Adipocyte (in vitro differentiated cells): Measurements from ENCODE around the gene HOMER1.
A peak's percentile ranks its signal among the peaks of the same experiment; 100 is the strongest.

ENCODE experiments used
- DNase-seq: peaks from one replicate; pipeline ENCODE4 v3.0.0-alpha.2; 2015; ENCODE audit warnings: low read depth
- H3K27me3 ChIP-seq: replicated peaks from 2 replicates; pipeline ENCODE4 v1.7.0; 2013; ENCODE audit warnings: mild to moderate bottlenecking, low read length, moderate library complexity; ENCODE audit not compliant: control insufficient read depth, insufficient read depth
- H3K36me3 ChIP-seq: 2 replicates; pipeline ENCODE4 v1.7.0; 2013; ENCODE audit warnings: low read length, mild to moderate bottlenecking, moderate library complexity; ENCODE audit not compliant: control insufficient read depth, insufficient read depth, severe bottlenecking
- H3K4me1 ChIP-seq: 2 replicates; pipeline ENCODE4 v1.7.0; 2013; ENCODE audit warnings: mild to moderate bottlenecking, low read length, moderate library complexity; ENCODE audit not compliant: control insufficient read depth, insufficient read depth
- H3K4me3 ChIP-seq: 2 replicates; pipeline ENCODE4 v1.7.0; 2013; ENCODE audit warnings: mild to moderate bottlenecking, low read length, moderate library complexity
- H3K9ac ChIP-seq: 2 replicates; pipeline ENCODE4 v1.7.0; 2013; ENCODE audit warnings: mild to moderate bottlenecking, low read length, moderate library complexity
- H3K9me3 ChIP-seq: 2 replicates; pipeline ENCODE4 v1.7.0; 2013; ENCODE audit warnings: mild to moderate bottlenecking, low read length, moderate library complexity; ENCODE audit not compliant: control insufficient read depth

HOMER1 gene

DNA sequence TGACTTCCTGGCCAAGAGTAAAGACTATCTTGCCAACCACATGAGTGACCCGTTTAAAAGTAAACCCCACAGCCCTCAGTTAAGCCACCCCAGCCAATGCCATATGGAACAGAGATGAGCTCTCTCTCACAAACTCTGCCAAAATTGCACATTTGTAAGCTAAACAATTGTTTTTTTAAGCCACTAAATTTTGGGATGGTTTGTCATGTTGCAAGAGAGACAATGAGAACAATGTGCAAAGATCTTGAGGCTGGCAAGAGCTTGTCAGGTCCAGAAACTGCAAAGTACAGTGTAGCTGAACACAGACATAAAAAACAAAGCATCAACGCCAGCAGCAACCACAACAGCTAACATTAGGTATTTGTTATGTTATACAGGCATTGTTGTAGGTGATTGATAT is 27.8 kb downstream of the HOMER1 start:
- Histone ChIP-seq H3K36me3 (no peaks in the 10 kb centered on the region), H3K9ac (no peak overlapping the region), H3K27me3 (no peaks in the 10 kb centered on the region), H3K4me3 (no peak overlapping the region), H3K4me1 (no peaks in the 10 kb centered on the region), H3K9me3 (peaks cover 3% of the 10 kb centered on the region)
- DNase-seq = no peak

DNA sequence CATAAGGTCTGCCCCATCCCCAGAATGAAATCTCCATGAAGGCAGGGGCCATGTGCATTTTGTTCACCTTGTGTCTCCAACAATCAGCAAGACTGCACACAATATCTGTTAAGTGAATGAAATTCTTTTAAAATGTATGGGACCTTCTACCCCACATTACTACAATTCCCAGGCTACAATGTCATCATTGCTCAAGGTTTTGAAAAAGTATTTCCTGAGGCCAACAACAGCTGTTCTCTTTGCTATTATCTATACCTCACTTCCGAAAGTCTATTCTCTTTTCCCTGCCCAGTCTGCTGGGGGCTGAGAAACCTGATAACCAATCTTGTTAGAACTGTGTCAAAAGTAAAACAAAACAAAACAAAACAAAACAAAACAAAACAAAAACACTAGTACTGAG is 29.2 kb downstream of the HOMER1 start:
- Histone ChIP-seq H3K9me3 (peaks cover 3% of the 10 kb centered on the region), H3K4me3 (no peak overlapping the region), H3K36me3 (no peaks in the 10 kb centered on the region), H3K9ac (no peak overlapping the region), H3K27me3 (no peaks in the 10 kb centered on the region), H3K4me1 (no peaks in the 10 kb centered on the region)
- DNase-seq = no peak

- no peak overlapping the region for H3K9ac ChIP-seq
- DNase-seq = no peak
- no peaks in the 10 kb centered on the region for H3K27me3 ChIP-seq
- H3K36me3 ChIP-seq = no peaks in the 10 kb centered on the region
- no peak overlapping the region for H3K4me3 ChIP-seq
- no peaks in the 10 kb centered on the region for H3K4me1 ChIP-seq
- H3K9me3 ChIP-seq = peaks cover 3% of the 10 kb centered on the region
These were observed 32.4 kb downstream of the HOMER1 start for GRCh38 chr5:79481574-79481973.

DNA sequence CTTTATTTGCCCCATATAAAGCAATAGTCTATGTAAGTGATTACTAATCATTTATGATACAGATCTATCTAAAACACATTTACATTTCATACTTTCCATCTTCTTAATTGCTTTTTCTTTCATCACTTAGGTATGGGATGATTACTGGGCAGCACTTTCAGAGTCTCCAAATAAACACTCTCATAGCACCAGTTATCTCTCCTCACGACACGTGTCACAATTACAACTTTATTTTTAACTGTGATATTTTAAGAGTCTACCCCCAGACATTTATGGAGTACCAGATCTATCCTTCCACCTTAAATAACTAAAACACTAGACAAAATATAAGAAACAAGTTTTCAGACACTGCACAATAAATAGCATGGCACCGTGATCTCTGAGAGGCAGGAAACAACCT is 32.9 kb downstream of the HOMER1 start:
- peaks cover 3% of the 10 kb centered on the region for H3K9me3 ChIP-seq
- H3K9ac ChIP-seq = no peak overlapping the region
- no peaks in the 10 kb centered on the region for H3K27me3 ChIP-seq
- H3K4me3 ChIP-seq = no peak overlapping the region
- DNase-seq = no peak
- H3K4me1 ChIP-seq = no peaks in the 10 kb centered on the region
- no peaks in the 10 kb centered on the region for H3K36me3 ChIP-seq

DNA sequence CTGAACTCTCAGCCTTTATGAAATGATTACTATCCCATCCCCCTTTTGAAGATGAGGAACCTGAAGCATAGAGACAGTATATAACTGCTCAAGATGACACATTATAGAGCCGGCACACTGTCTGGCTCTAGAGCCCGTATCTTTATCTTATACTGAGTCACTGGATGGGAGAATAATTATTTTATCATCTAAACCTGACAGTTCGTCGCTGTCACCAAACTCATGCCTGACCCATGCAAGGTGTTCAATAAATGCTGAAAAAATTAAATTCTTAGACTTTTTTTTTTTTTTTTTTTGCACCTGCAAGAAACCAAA is 38.8 kb downstream of the HOMER1 start:
- no peak for DNase-seq
- peaks cover 11% of the 10 kb centered on the region for H3K4me1 ChIP-seq
- no peak overlapping the region for H3K4me3 ChIP-seq

DNA sequence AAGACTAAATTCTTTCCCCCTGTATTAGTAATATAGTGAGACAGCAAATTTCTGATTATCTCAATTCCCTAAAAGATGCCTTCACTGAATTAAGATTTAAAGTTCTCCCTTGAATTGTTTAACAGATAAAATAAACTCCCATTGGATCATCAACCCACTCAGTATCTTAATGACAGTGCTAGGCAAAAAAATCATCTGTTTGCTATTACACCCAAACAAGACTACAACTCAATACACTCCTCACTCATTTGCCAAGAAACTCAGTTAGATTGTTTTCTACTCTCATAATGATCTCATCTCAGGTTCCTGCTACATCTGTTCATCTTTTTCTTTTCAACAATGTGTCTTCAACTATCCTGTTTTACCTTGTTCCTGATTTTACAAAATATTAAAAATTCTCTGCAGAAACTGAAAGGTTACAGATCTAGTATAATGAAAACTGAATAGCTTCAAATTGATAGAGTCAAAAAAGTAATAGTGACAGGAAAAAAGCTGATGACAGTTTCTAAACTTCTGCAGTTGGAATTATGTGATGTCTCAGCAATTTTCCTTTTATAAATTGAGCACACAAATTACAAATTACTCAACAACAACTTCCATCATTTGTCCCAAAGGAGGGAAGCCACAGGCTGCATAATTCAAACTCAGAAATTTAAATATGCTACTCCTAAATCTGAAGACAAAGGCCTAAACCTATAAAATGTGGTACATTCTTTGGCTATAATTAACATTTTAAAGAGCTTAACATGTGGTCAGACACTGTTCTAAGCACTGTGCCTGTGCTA is 39.4 kb downstream of the HOMER1 start:
- Histone ChIP-seq H3K9ac (no peak overlapping the region), H3K36me3 (no peaks in the 10 kb centered on the region), H3K4me1 (peaks cover 11% of the 10 kb centered on the region), H3K9me3 (no peaks in the 10 kb centered on the region), H3K4me3 (no peak overlapping the region), H3K27me3 (no peaks in the 10 kb centered on the region)
- no peak for DNase-seq

More for the DNA sequence above, 38.8 kb downstream of the HOMER1 start:
- Histone ChIP-seq H3K9me3 (no peaks in the 10 kb centered on the region), H3K36me3 (no peaks in the 10 kb centered on the region), H3K27me3 (no peaks in the 10 kb centered on the region), H3K9ac (no peak overlapping the region)

GRCh38 chr5:79471556-79471955 is 42.4 kb downstream of the HOMER1 start:
- H3K27me3 ChIP-seq = no peaks in the 10 kb centered on the region
- peaks cover 11% of the 10 kb centered on the region for H3K4me1 ChIP-seq
- no peak overlapping the region for H3K4me3 ChIP-seq
- no peak for DNase-seq
- H3K36me3 ChIP-seq = no peaks in the 10 kb centered on the region
- no peak overlapping the region for H3K9ac ChIP-seq
- H3K9me3 ChIP-seq = no peaks in the 10 kb centered on the region

DNA sequence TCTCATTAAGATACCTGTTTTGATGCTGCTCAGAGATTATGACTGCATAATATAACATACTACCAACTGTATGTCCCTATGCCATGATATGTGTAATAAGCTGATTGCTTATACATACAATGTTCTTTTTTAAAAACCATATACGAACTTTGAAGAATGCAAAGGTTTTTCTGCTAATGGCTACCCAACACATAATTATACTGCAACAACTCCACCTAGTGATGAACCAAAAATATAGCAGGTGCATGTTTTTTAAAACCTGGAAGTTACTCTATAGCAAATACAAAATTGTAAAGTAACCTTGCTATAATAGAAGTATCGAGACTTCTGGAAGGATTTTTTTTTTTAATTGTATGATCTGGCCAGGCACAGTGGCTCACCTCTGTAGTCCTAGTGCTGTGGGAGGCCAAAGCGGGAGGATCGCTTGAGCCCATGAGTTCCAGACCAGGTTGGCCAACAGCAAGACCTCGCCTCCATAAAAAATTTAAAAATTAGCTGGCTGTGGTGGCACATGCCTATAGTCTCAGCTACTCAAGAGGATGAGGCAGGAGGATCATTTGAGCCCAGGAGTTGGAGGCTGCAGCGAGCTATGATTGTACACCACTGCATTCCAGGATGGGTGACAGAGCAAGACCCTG is 49.1 kb downstream of the HOMER1 start:
- H3K4me3 ChIP-seq = no peak overlapping the region
- no peak overlapping the region for H3K9ac ChIP-seq
- H3K4me1 ChIP-seq = no peaks in the 10 kb centered on the region
- peak; percentile 74 for DNase-seq
- H3K36me3 ChIP-seq = no peaks in the 10 kb centered on the region
- no peaks in the 10 kb centered on the region for H3K27me3 ChIP-seq
- no peaks in the 10 kb centered on the region for H3K9me3 ChIP-seq

DNA sequence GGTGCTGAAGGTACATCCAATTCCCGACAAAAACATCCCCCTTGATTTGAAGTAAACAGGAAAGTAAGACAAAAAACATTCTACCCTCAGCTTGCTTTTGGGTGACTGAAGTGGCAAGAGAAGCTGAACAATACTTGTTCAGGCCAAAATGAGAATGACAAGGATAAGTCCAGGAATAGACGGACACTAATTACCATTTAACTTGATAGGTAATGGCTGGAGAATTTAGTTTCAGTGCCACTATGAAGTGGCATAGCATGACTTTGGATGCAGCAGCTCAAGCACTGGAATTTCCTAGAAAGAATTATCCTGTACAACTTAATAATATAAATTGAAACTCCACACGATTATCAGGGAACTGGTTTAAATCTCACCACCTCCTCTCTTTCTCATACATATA is 49.7 kb downstream of the HOMER1 start:
- no peaks in the 10 kb centered on the region for H3K27me3 ChIP-seq
- no peak for DNase-seq
- H3K9ac ChIP-seq = no peak overlapping the region
- H3K4me1 ChIP-seq = no peaks in the 10 kb centered on the region
- H3K4me3 ChIP-seq = no peak overlapping the region
- H3K9me3 ChIP-seq = no peaks in the 10 kb centered on the region
- no peaks in the 10 kb centered on the region for H3K36me3 ChIP-seq

GRCh38 chr5:79459626-79460025 is 54.3 kb downstream of the HOMER1 start:
- Histone ChIP-seq H3K4me3 (no peak overlapping the region), H3K9me3 (no peaks in the 10 kb centered on the region), H3K27me3 (no peaks in the 10 kb centered on the region), H3K36me3 (no peaks in the 10 kb centered on the region), H3K4me1 (no peaks in the 10 kb centered on the region), H3K9ac (no peak overlapping the region)
- DNase-seq = no peak

DNA sequence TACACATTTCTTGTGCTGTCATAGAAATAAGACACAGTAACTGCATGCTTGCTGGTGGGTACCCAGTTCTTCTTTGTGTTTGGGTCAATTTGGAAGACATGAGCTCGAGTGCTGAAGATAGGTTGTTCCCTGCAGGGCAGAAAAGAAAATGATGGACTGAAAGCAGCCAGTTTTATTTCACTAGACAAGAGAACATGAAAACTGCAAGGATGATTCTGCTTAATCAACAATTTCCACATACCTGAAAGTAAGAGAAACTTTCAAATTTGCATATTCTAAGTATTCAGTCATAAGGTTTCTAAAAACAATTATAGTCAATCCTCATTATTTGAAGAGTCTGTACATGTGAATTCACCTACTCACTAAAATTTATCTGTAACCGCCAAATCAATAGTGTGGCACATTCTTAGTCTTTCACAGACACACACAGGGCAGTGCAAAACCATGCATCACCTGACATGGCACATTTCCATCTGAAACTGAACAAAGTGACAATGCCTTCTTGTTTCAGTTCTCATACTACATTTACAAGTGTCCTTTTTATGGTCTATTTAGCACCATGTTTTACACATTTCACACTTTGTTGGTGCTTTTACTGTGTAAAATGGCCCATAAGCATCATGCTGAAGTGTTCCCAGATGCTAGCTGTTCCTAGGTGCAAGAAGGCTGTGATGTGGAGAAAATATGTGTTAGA is 56.9 kb downstream of the HOMER1 start:
- H3K27me3 ChIP-seq = no peaks in the 10 kb centered on the region
- no peaks in the 10 kb centered on the region for H3K9me3 ChIP-seq
- no peak for DNase-seq
- no peak overlapping the region for H3K9ac ChIP-seq
- no peaks in the 10 kb centered on the region for H3K4me1 ChIP-seq
- H3K4me3 ChIP-seq = no peak overlapping the region
- H3K36me3 ChIP-seq = no peaks in the 10 kb centered on the region
